Left ventricle myocardium inferior (tissue), 1 donor: Measurements from ENCODE around the gene RAPGEF4. TPM values are rescaled to one million over a fixed set of nuclear protein-coding genes. Genes with fewer than 3 reads are reported as not detected.
A peak's percentile ranks its signal among the peaks of the same experiment; 100 is the strongest.

Experiments used
- DNase-seq: peaks from one replicate; pipeline ENCODE4 v3.0.0-alpha.2; 2020
- H3K27ac ChIP-seq: fragments of 200-600 bp; replicated peaks from 2 replicates; pipeline ENCODE4 v1.8.0; 2021
- H3K27me3 ChIP-seq: fragments of 200-600 bp; 2 replicates; pipeline ENCODE4 v1.8.0; 2021; ENCODE audit warnings: low read depth
- H3K36me3 ChIP-seq: fragments of 200-600 bp; 2 replicates; pipeline ENCODE4 v1.8.0; 2021
- H3K4me1 ChIP-seq: fragments of 200-600 bp; 2 replicates; pipeline ENCODE4 v1.8.0; 2021
- H3K4me3 ChIP-seq: fragments of 200-600 bp; 2 replicates; pipeline ENCODE4 v1.8.0; 2021; ENCODE audit warnings: mild to moderate bottlenecking, moderate library complexity
- H3K9me3 ChIP-seq: fragments of 200-600 bp; replicated peaks from 2 replicates; pipeline ENCODE4 v1.8.0; 2021
- intact Hi-C: fragments of 100-400 bp; cut with micrococcal nuclease; formaldehyde crosslinking; loops from one replicate; pipeline ENCODE4 v1.11.0; 2022
- total RNA-seq: library from RNA; stranded (reverse); fragmentation: NEBNext Ultra II Directional; extraction: Animal tissue kit (Norgen Biotek cat#: 25700); gene quantifications from one replicate; pipeline ENCODE4 v1.2.1, GENCODE V29; 2021
- TF ChIP-seq, protein P1 (sequence below): fragments of 200-600 bp; IDR thresholded peaks from 2 replicates; pipeline ENCODE4 v1.8.0; 2021; ENCODE audit warnings: antibody characterized with exemption, mild to moderate bottlenecking, borderline replicate concordance
- donor health status: DM: no; HTN: yes; CAD: no; lungs with severe emphysema.

Gene RAPGEF4
- total RNA-seq, 1 donor from 2014 or later, result 3.7 TPM

DNA sequence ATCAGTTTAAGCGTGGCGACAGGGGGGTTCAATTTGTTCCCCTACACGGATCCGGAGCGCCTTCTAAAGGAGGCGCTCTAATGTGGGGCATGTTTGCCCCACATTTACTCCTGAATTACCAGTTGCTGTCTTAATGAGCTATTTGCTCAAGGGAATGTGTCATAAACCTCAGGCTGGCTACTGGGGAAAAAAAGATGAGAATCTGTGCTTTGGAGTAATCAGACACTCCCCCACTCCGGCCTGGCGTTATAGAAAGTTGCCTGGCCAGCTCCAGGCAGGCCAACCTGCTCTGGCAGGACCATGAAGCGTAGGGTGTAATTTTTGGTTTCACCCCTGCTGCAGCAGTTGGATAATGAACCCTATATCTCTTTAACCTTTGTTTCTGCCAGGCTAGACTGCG, 309.0 kb downstream of the RAPGEF4 start:
- intact Hi-C loops, result no loop called here
- Histone ChIP-seq H3K4me3 (no peak overlapping the region), H3K27me3 (no peaks in the 10 kb centered on the region), H3K27ac (no peak overlapping the region), H3K4me1 (peaks cover 36% of the 10 kb centered on the region), H3K36me3 (no peaks in the 10 kb centered on the region), H3K9me3 (no peaks in the 10 kb centered on the region)
- TF ChIP-seq, protein P1, sequence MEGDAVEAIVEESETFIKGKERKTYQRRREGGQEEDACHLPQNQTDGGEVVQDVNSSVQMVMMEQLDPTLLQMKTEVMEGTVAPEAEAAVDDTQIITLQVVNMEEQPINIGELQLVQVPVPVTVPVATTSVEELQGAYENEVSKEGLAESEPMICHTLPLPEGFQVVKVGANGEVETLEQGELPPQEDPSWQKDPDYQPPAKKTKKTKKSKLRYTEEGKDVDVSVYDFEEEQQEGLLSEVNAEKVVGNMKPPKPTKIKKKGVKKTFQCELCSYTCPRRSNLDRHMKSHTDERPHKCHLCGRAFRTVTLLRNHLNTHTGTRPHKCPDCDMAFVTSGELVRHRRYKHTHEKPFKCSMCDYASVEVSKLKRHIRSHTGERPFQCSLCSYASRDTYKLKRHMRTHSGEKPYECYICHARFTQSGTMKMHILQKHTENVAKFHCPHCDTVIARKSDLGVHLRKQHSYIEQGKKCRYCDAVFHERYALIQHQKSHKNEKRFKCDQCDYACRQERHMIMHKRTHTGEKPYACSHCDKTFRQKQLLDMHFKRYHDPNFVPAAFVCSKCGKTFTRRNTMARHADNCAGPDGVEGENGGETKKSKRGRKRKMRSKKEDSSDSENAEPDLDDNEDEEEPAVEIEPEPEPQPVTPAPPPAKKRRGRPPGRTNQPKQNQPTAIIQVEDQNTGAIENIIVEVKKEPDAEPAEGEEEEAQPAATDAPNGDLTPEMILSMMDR, result no peak
- no peak for DNase-seq

- H3K27me3 ChIP-seq, result no peaks in the 10 kb centered on the region
- H3K27ac ChIP-seq, result no peak overlapping the region
- DNase-seq, result no peak
- H3K9me3 ChIP-seq, result no peaks in the 10 kb centered on the region
- no peak overlapping the region for H3K4me3 ChIP-seq
- peaks cover 41% of the 10 kb centered on the region for H3K4me1 ChIP-seq
- TF ChIP-seq, protein P1, result no peak
- intact Hi-C loops, result no loop called here
- no peaks in the 10 kb centered on the region for H3K36me3 ChIP-seq
Observed at GRCh38 chr2:173045181-173045580, 309.5 kb downstream of the RAPGEF4 start.

- no peak for DNase-seq
- TF ChIP-seq, protein P1, result no peak
- Histone ChIP-seq H3K27me3 (no peaks in the 10 kb centered on the region), H3K36me3 (no peaks in the 10 kb centered on the region), H3K4me1 (peaks cover 27% of the 10 kb centered on the region), H3K9me3 (no peaks in the 10 kb centered on the region), H3K27ac (peak overlapping the region; percentile 70), H3K4me3 (no peak overlapping the region)
- intact Hi-C loops, result no loop called here
Observed at GRCh38 chr2:173048522-173048896, 312.9 kb downstream of the RAPGEF4 start.

DNA sequence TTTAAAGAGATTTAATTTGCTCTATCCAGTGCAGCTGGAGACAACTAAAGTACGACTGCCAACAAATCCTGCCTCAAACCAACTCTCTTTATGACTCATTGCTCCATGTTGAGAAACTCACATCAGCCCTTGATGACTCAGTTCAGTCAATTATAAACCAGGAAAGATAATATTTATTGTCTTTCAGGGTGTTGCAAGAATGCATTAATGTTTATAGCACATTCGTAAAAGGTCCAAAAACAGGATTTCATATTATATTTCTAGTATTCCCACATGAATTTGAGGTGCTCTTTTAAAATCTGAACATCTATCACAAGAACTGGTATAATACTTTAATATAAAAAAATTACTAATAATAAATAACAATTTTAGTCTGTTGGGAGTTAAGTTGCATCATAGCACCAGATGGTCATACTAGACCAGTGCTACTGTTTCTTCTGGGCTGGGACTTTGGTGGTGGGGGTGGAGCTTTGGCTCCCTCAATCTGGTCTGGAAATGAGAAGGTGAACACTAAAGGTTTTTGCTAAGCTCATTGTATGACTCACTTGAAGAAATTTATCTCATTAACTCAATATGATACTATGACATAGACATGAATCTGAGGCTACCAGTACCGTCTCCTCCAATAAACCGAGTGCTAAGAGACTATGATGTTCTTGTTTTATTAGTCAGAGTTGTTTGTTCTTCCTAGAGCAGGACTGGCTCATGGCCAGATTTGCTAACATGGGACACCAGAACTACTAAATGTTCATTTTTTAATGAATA, 313.4 kb downstream of the RAPGEF4 start:
- peak overlapping the region; percentile 70 for H3K27ac ChIP-seq
- peak; percentile 73 for DNase-seq
- no peaks in the 10 kb centered on the region for H3K9me3 ChIP-seq
- H3K27me3 ChIP-seq, result no peaks in the 10 kb centered on the region
- intact Hi-C loops, result no loop called here
- H3K4me3 ChIP-seq, result no peak overlapping the region
- TF ChIP-seq, protein P1, result no peak
- peaks cover 22% of the 10 kb centered on the region for H3K4me1 ChIP-seq
- no peaks in the 10 kb centered on the region for H3K36me3 ChIP-seq

DNA sequence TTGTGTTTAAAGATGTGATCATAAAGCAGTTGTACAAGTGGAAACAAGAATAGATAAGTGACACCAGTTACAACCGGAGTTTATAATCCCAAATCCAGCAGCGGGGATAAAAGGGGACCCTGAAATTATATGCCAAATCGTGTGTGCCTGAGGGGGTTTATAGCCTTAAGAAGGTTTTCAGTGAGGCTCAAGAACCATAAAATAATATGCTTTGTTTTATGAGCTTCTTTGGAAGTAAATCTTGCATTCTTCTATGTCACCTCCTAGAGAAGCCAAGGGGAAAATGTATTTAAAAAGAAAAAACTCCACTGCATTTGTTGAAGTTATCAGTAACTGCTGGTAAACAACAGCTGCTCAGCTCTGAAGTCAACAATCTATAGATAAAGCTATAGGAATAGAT, 314.2 kb downstream of the RAPGEF4 start:
- intact Hi-C loops, result no loop called here
- Histone ChIP-seq H3K9me3 (no peaks in the 10 kb centered on the region), H3K4me1 (peaks cover 22% of the 10 kb centered on the region), H3K27me3 (no peaks in the 10 kb centered on the region), H3K4me3 (no peak overlapping the region), H3K36me3 (no peaks in the 10 kb centered on the region), H3K27ac (peak overlapping the region; percentile 70)
- no peak for DNase-seq
- TF ChIP-seq, protein P1, result no peak
